Measurements from ENCODE around the gene ITGB6. TPM values are rescaled to one million over a fixed set of nuclear protein-coding genes. Genes with fewer than 3 reads are reported as not detected.
A peak's percentile ranks its signal among the peaks of the same experiment; 100 is the strongest.

ITGB6 gene
- total RNA-seq, 2 donors from 2014 or later, result 13.2 to 24.6 TPM

GRCh38 chr2:160175169-160176134 lies 24.6 kb downstream of the ITGB6 start:
- no peak for TF ChIP-seq CTCF (IDR thresholded peaks at IDR 0.05)
- no peaks in the 10 kb centered on the region for H3K27me3 ChIP-seq
- no peak overlapping the region for H3K27ac ChIP-seq
- H3K4me3 ChIP-seq, result no peak overlapping the region
- no peaks in the 10 kb centered on the region for H3K36me3 ChIP-seq
- no peaks in the 10 kb centered on the region for H3K4me1 ChIP-seq
- no peak for DNase-seq
- no peak overlapping the region for H3K9ac ChIP-seq (ENCODE audit: low read depth in 2 of 2, low read length in 2 of 2)
- H3K9me3 ChIP-seq, result no peaks in the 10 kb centered on the region
- intact Hi-C loops (cut with DNase I), result no loop called here

GRCh38 chr2:160174322-160174721 lies 25.8 kb downstream of the ITGB6 start:
- no peak overlapping the region for H3K4me3 ChIP-seq
- TF ChIP-seq CTCF (IDR thresholded peaks at IDR 0.05), result no peak
- no peaks in the 10 kb centered on the region for H3K4me1 ChIP-seq
- intact Hi-C loops (cut with DNase I), result no loop called here
- no peaks in the 10 kb centered on the region for H3K27me3 ChIP-seq
- H3K36me3 ChIP-seq, result no peaks in the 10 kb centered on the region
- no peaks in the 10 kb centered on the region for H3K9me3 ChIP-seq
- no peak overlapping the region for H3K9ac ChIP-seq (ENCODE audit: low read depth in 2 of 2, low read length in 2 of 2)
- no peak for DNase-seq
- H3K27ac ChIP-seq, result no peak overlapping the region

GRCh38 chr2:160169988-160170387 lies 30.1 kb downstream of the ITGB6 start:
- no peak for TF ChIP-seq CTCF (IDR thresholded peaks at IDR 0.05)
- intact Hi-C loops (cut with DNase I), result no loop called here
- Histone ChIP-seq H3K27me3 (no peaks in the 10 kb centered on the region), H3K27ac (peak overlapping the region; percentile 19), H3K9me3 (no peaks in the 10 kb centered on the region), H3K4me1 (no peaks in the 10 kb centered on the region), H3K36me3 (no peaks in the 10 kb centered on the region), H3K4me3 (no peak overlapping the region), H3K9ac (ENCODE audit: low read depth in 2 of 2, low read length in 2 of 2) (no peak overlapping the region)
- no peak for DNase-seq

GRCh38 chr2:160169471-160169870 lies 30.6 kb downstream of the ITGB6 start:
- intact Hi-C loops (cut with DNase I), result no loop called here
- no peak overlapping the region for H3K9ac ChIP-seq (ENCODE audit: low read depth in 2 of 2, low read length in 2 of 2)
- peak overlapping the region; percentile 19 for H3K27ac ChIP-seq
- H3K9me3 ChIP-seq, result no peaks in the 10 kb centered on the region
- no peaks in the 10 kb centered on the region for H3K4me1 ChIP-seq
- H3K4me3 ChIP-seq, result no peak overlapping the region
- no peak for TF ChIP-seq CTCF (IDR thresholded peaks at IDR 0.05)
- H3K36me3 ChIP-seq, result no peaks in the 10 kb centered on the region
- no peaks in the 10 kb centered on the region for H3K27me3 ChIP-seq
- DNase-seq, result no peak

- Histone ChIP-seq H3K4me3 (no peak overlapping the region), H3K4me1 (no peaks in the 10 kb centered on the region), H3K27me3 (no peaks in the 10 kb centered on the region), H3K9me3 (no peaks in the 10 kb centered on the region), H3K9ac (ENCODE audit: low read depth in 2 of 2, low read length in 2 of 2) (no peak overlapping the region), H3K27ac (peak overlapping the region; percentile 19), H3K36me3 (no peaks in the 10 kb centered on the region)
- DNase-seq, result no peak
- intact Hi-C loops (cut with DNase I), result no loop called here
- TF ChIP-seq CTCF (IDR thresholded peaks at IDR 0.05), result no peak
These were observed 31.2 kb downstream of the ITGB6 start for GRCh38 chr2:160168878-160169277.
